Progenitor cell of endocrine pancreas (in vitro differentiated cells): ENCODE data around the gene DCD. TPM values are rescaled to one million over a fixed set of nuclear protein-coding genes. Genes with fewer than 3 reads are reported as not detected.

ENCODE experiments used
- DNase-seq: peaks from one replicate; pipeline ENCODE4 v3.0.0; 2021; ENCODE audit warnings: low spot score; ENCODE audit not compliant: unreplicated experiment
- H3K27ac Mint-ChIP-seq: 2 replicates; pipeline ENCODE4 v1.8.0; 2021; ENCODE audit warnings: mild to moderate bottlenecking, moderate library complexity, mixed read lengths
- H3K27me3 Mint-ChIP-seq: 2 replicates; pipeline ENCODE4 v1.8.0; 2021; ENCODE audit warnings: mixed read lengths
- H3K36me3 Mint-ChIP-seq: 2 replicates; pipeline ENCODE4 v1.8.0; 2022; ENCODE audit warnings: mixed read lengths; ENCODE audit not compliant: insufficient read depth
- H3K4me1 Mint-ChIP-seq: 2 replicates; pipeline ENCODE4 v1.8.0; 2021; ENCODE audit warnings: low read depth, mixed read lengths
- H3K4me3 Mint-ChIP-seq: 2 replicates; pipeline ENCODE4 v1.8.0; 2021; ENCODE audit warnings: low read depth, mild to moderate bottlenecking, moderate library complexity, mixed read lengths
- H3K9me3 Mint-ChIP-seq: 2 replicates; pipeline ENCODE4 v1.8.0; 2021; ENCODE audit warnings: low read depth, mixed read lengths
- CTCF ChIP-seq: fragments of 200-600 bp; sonication (generic); IDR thresholded peaks from one replicate; pipeline ENCODE4 v1.5.0; 2021; ENCODE audit warnings: antibody characterized with exemption, mild to moderate bottlenecking; ENCODE audit not compliant: unreplicated experiment
- total RNA-seq: library from RNA; stranded (reverse); gene quantifications from 2 replicates; pipeline ENCODE4 v1.2.1, GENCODE V29; 2021

The DCD gene
- total RNA-seq, 1 donor from 2014 or later, result not detected

- no peak for DNase-seq
- Mint-ChIP-seq H3K27me3 (peaks cover 43% of the 10 kb centered on the region), H3K27ac (no peak overlapping the region), H3K4me1 (no peaks in the 10 kb centered on the region), H3K9me3 (peaks cover 17% of the 10 kb centered on the region), H3K4me3 (no peak overlapping the region), H3K36me3 (peaks cover 4% of the 10 kb centered on the region)
- no peak for TF ChIP-seq CTCF
These were observed 19.8 kb downstream of the DCD start for GRCh38 chr12:54628186-54628846.

- no peak for DNase-seq
- peaks cover 17% of the 10 kb centered on the region for H3K9me3 Mint-ChIP-seq
- no peak overlapping the region for H3K27ac Mint-ChIP-seq
- no peaks in the 10 kb centered on the region for H3K4me1 Mint-ChIP-seq
- no peak for TF ChIP-seq CTCF
- H3K36me3 Mint-ChIP-seq, result peaks cover 4% of the 10 kb centered on the region
- no peak overlapping the region for H3K4me3 Mint-ChIP-seq
- peaks cover 42% of the 10 kb centered on the region for H3K27me3 Mint-ChIP-seq
These were observed 20.9 kb downstream of the DCD start for GRCh38 chr12:54627304-54627703.

- peaks cover 17% of the 10 kb centered on the region for H3K9me3 Mint-ChIP-seq
- no peaks in the 10 kb centered on the region for H3K4me1 Mint-ChIP-seq
- peaks cover 4% of the 10 kb centered on the region for H3K36me3 Mint-ChIP-seq
- no peak overlapping the region for H3K4me3 Mint-ChIP-seq
- H3K27me3 Mint-ChIP-seq, result peaks cover 52% of the 10 kb centered on the region
- H3K27ac Mint-ChIP-seq, result no peak overlapping the region
- DNase-seq, result no peak
- TF ChIP-seq CTCF, result no peak
These were observed 22.6 kb downstream of the DCD start for GRCh38 chr12:54625598-54625997.

GRCh38 chr12:54624315-54625279 is 23.6 kb downstream of the DCD start:
- H3K27me3 Mint-ChIP-seq, result peaks cover 47% of the 10 kb centered on the region

More at GRCh38 chr12:54624315-54625279, 23.6 kb downstream of the DCD start:
- Mint-ChIP-seq H3K4me3 (no peak overlapping the region), H3K9me3 (peaks cover 17% of the 10 kb centered on the region), H3K4me1 (no peaks in the 10 kb centered on the region), H3K27ac (no peak overlapping the region), H3K36me3 (peaks cover 4% of the 10 kb centered on the region)
- no peak for DNase-seq
- TF ChIP-seq CTCF, result no peak
